DOHH2 (cell line): Measurements from ENCODE around the gene LRRC59.

Experiments used
- H3F3A ChIP-seq: fragments of 200-600 bp; sonication (generic), shearing (Covaris generic); 2 replicates; pipeline ENCODE4 v1.6.0; 2016; ENCODE audit warnings: antibody characterized with exemption, mild to moderate bottlenecking; ENCODE audit not compliant: control insufficient read depth, insufficient read depth
- H3K27ac ChIP-seq: fragments of 200-600 bp; sonication (generic); 2 replicates; pipeline ENCODE4 v1.5.1; 2014; ENCODE audit warnings: low read depth, mild to moderate bottlenecking, low read length, moderate library complexity
- H3K27me3 ChIP-seq: fragments of 200-600 bp; sonication (generic); 2 replicates; pipeline ENCODE4 v1.6.1; 2014; ENCODE audit warnings: mild to moderate bottlenecking, low read length, mixed read lengths; ENCODE audit not compliant: control insufficient read depth
- H3K36me3 ChIP-seq: fragments of 200-600 bp; sonication (generic); 2 replicates; pipeline ENCODE4 v1.6.1; 2014; ENCODE audit warnings: mild to moderate bottlenecking, low read length, moderate library complexity, mixed read lengths; ENCODE audit not compliant: control insufficient read depth
- H3K4me1 ChIP-seq: fragments of 200-600 bp; sonication (generic); 2 replicates; pipeline ENCODE4 v1.6.1; 2014; ENCODE audit warnings: mild to moderate bottlenecking, low read length, mixed read lengths; ENCODE audit not compliant: control insufficient read depth
- H3K4me2 ChIP-seq: fragments of 200-600 bp; sonication (generic); 2 replicates; pipeline ENCODE4 v1.6.0; 2014; ENCODE audit warnings: mild to moderate bottlenecking, low read length, moderate library complexity
- H3K4me3 ChIP-seq: fragments of 200-600 bp; sonication (generic); 2 replicates; pipeline ENCODE4 v1.5.1; 2014; ENCODE audit warnings: mild to moderate bottlenecking, low read length, mixed read lengths
- H3K79me2 ChIP-seq: fragments of 200-600 bp; sonication (generic); 2 replicates; pipeline ENCODE4 v1.6.1; 2014; ENCODE audit warnings: mild to moderate bottlenecking, low read length, mixed read lengths; ENCODE audit not compliant: control insufficient read depth
- H3K9me2 ChIP-seq: fragments of 200-600 bp; sonication (generic); replicated peaks from 2 replicates; pipeline ENCODE4 v1.6.1; 2014; ENCODE audit warnings: mild to moderate bottlenecking, low read length, mixed read lengths; ENCODE audit not compliant: control insufficient read depth
- H3K9me3 ChIP-seq: fragments of 200-600 bp; sonication (generic); 2 replicates; pipeline ENCODE4 v1.6.1; 2014; ENCODE audit warnings: antibody characterized with exemption, low read length, mixed read lengths; ENCODE audit not compliant: control insufficient read depth, insufficient read depth
- H4K20me1 ChIP-seq: fragments of 200-600 bp; sonication (generic); 2 replicates; pipeline ENCODE4 v1.6.0; 2014; ENCODE audit warnings: low read depth, mild to moderate bottlenecking, antibody characterized with exemption, low read length, moderate library complexity; ENCODE audit not compliant: control insufficient read depth, insufficient read depth
- CTCF ChIP-seq: fragments of 200-600 bp; sonication (generic); IDR thresholded peaks from one replicate; pipeline ENCODE4 v1.5.1; 2014; ENCODE audit warnings: antibody characterized with exemption, mild to moderate bottlenecking, low read depth, low read length; ENCODE audit not compliant: poor library complexity, severe bottlenecking
- EZH2phosphoT487 ChIP-seq: fragments of 200-600 bp; sonication (generic); IDR thresholded peaks from 2 replicates; pipeline ENCODE4 v1.6.1; 2017; ENCODE audit warnings: borderline replicate concordance, mild to moderate bottlenecking, antibody characterized with exemption, low read length, moderate library complexity, mixed read lengths

LRRC59 gene

GRCh38 chr17:50360486-50361115 is 36.7 kb downstream of the LRRC59 start:
- H4K20me1 ChIP-seq = no peaks in the 10 kb centered on the region
- H3K36me3 ChIP-seq = peaks cover 49% of the 10 kb centered on the region
- no peaks in the 10 kb centered on the region for H3K9me2 ChIP-seq

GRCh38 chr17:50359998-50360461 is 37.3 kb downstream of the LRRC59 start:
- no peak overlapping the region for H3K4me3 ChIP-seq
- H3K9me3 ChIP-seq = no peaks in the 10 kb centered on the region
- H3K9me2 ChIP-seq = no peaks in the 10 kb centered on the region
- peaks cover 51% of the 10 kb centered on the region for H3K36me3 ChIP-seq
- H3K27ac ChIP-seq = no peak overlapping the region
- H3F3A ChIP-seq = peaks cover 4% of the 10 kb centered on the region
- H3K4me2 ChIP-seq = no peak overlapping the region
- TF ChIP-seq EZH2phosphoT487 = no peak
- TF ChIP-seq CTCF = no peak
- no peaks in the 10 kb centered on the region for H3K27me3 ChIP-seq
- no peaks in the 10 kb centered on the region for H4K20me1 ChIP-seq
- no peaks in the 10 kb centered on the region for H3K79me2 ChIP-seq
- no peaks in the 10 kb centered on the region for H3K4me1 ChIP-seq

More at GRCh38 chr17:50360486-50361115, 36.7 kb downstream of the LRRC59 start:
- peaks cover 4% of the 10 kb centered on the region for H3F3A ChIP-seq
- no peak overlapping the region for H3K4me2 ChIP-seq
- TF ChIP-seq EZH2phosphoT487 (no peak), CTCF (no peak)
- no peaks in the 10 kb centered on the region for H3K27me3 ChIP-seq
- H3K79me2 ChIP-seq = no peaks in the 10 kb centered on the region
- H3K4me1 ChIP-seq = no peaks in the 10 kb centered on the region
- no peaks in the 10 kb centered on the region for H3K9me3 ChIP-seq
- H3K4me3 ChIP-seq = no peak overlapping the region
- no peak overlapping the region for H3K27ac ChIP-seq

GRCh38 chr17:50359005-50359699 is 38.2 kb downstream of the LRRC59 start:
- Histone ChIP-seq H3K4me2 (no peak overlapping the region), H3K27ac (no peak overlapping the region), H3K27me3 (no peaks in the 10 kb centered on the region), H3K36me3 (peaks cover 59% of the 10 kb centered on the region), H3K79me2 (no peaks in the 10 kb centered on the region), H3K4me3 (no peak overlapping the region), H3K4me1 (no peaks in the 10 kb centered on the region), H3K9me3 (no peaks in the 10 kb centered on the region), H3K9me2 (no peaks in the 10 kb centered on the region), H3F3A (peaks cover 4% of the 10 kb centered on the region), H4K20me1 (no peaks in the 10 kb centered on the region)
- TF ChIP-seq EZH2phosphoT487 (no peak), CTCF (no peak)
